Breast epithelium (tissue), 4 donors: ENCODE results near the gene WWP2. TPM values are rescaled to one million over a fixed set of nuclear protein-coding genes. Genes with fewer than 3 reads are reported as not detected.
"Not testable (repeated sequence)": the region's sequence is repeated elsewhere in the genome, so short reads cannot be mapped to it uniquely, and the experiment has no call there.

Source experiments
- DNase-seq, 2 donors: peaks; one replicate each; pipeline ENCODE4 v3.0.0-alpha.2; 2019; ENCODE audit warnings: low spot score in 2 of 2
- H3K27ac ChIP-seq, 2 donors: fragments of 200-600 bp; sonication (generic) in 1 of 2; one replicate each; pipeline ENCODE4 v1.5.1; 2016 to 2019; ENCODE audit warnings: mild to moderate bottlenecking in 1 of 2
- H3K27me3 ChIP-seq, 2 donors: fragments of 200-600 bp; sonication (generic) in 1 of 2; one replicate each; pipeline versions ENCODE4 v1.5.1 to v1.6.0; 2017 to 2019; ENCODE audit warnings: control low read depth in 1 of 2, mild to moderate bottlenecking in 1 of 2
- H3K36me3 ChIP-seq: fragments of 200-600 bp; one replicate; pipeline ENCODE4 v1.5.1; 2019
- H3K4me1 ChIP-seq, 2 donors: fragments of 200-600 bp; sonication (generic); one replicate each; pipeline ENCODE4 v1.5.1; 2016 to 2019; ENCODE audit warnings: control low read depth in 1 of 2
- H3K4me3 ChIP-seq, 3 donors: fragments of 200-600 bp; sonication (generic); 1 replicate in 2 of 3; 2 replicates in 1 of 3; pipeline ENCODE4 v1.5.1; 2016 to 2019; ENCODE audit warnings: mild to moderate bottlenecking in 3 of 3, moderate library complexity in 2 of 3
- H3K9me3 ChIP-seq, 2 donors: fragments of 200-600 bp; sonication (generic) in 1 of 2; one replicate each; pipeline ENCODE4 v1.5.1; 2016 to 2019; ENCODE audit warnings: control low read depth in 1 of 2
- intact Hi-C: fragments of 100-400 bp; cut with DNase I; formaldehyde crosslinking; loops from one replicate; pipeline ENCODE4 v1.15.1; 2023; ENCODE audit warnings: low total_unique reads
- total RNA-seq, 3 donors: library from RNA; depleted of rRNA; stranded (reverse); fragments of >200 nt; gene quantifications; one replicate each; pipeline ENCODE4 v1.1.0, GENCODE V29; 2016

WWP2 gene
- total RNA-seq, 3 donors from 2014 or later, result 34.1 to 46.5 (median 34.7) TPM

DNA sequence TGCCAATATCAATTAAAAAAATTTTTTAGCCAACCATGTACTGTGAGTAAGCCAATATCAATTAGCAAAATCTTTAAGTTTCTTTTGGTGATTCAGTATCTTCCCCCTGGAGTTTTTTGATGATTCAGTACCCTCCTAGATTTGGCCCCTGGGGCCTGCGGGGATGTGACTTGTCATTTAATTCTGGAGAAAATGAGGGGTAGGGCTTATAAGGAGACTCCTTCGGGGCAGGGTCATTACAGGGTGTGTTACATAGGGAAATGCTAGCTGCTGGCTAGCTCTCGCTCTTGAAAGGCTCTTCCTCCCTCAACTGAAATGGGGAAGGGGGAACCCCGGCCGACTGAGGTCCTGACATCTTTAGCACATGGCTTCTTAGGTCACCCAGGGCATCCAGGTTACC is 205.6 kb downstream of the WWP2 start:
- H3K27me3 ChIP-seq, H3K9me3 ChIP-seq, H3K4me1 ChIP-seq, H3K36me3 ChIP-seq, H3K4me3 ChIP-seq, DNase-seq, H3K27ac ChIP-seq, intact Hi-C loops: not testable (repeated sequence)

DNA sequence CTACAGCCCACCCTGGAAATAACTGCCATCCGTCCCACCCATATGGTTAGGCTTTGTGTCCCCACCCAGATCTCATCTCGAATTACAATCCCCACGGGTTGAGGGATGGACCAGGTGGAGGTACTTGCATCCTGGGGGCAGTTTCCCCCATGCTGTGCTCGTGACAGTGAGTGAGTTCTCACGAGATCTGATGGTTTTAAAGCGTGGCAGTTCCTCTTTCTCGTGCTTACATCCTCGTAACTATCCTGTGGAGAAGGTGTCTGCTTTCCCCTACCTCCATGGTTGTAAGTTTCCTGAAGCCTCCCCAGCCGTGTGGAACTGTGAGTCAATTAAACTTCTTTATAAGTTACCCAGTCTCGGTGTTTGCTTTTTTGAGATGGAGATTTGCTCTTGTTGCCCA is 206.0 kb downstream of the WWP2 start:
- H3K4me1 ChIP-seq, H3K27ac ChIP-seq, H3K27me3 ChIP-seq, H3K36me3 ChIP-seq, DNase-seq, intact Hi-C loops, H3K4me3 ChIP-seq, H3K9me3 ChIP-seq: not testable (repeated sequence)

DNA sequence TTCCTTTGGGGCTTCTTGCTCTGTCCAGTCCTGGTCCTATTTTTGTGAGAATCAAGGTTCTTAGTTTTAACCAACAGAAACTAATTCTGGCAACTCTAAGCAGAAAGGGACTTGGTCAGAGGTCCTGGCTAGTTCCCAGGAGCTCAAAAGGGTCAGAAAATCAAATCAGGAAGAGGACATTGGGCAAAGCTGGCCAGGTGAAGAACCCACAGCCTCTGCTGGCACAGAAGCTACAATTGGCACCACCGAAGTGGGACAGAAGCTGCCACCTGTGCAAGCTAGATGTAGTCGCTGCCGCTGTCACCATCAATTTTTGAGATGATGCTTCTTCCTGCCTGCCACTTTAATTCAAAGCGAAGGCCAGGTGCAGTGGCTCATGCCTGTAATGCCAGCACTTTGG is 207.5 kb downstream of the WWP2 start:
- not testable (repeated sequence) for H3K4me1 ChIP-seq, DNase-seq

DNA sequence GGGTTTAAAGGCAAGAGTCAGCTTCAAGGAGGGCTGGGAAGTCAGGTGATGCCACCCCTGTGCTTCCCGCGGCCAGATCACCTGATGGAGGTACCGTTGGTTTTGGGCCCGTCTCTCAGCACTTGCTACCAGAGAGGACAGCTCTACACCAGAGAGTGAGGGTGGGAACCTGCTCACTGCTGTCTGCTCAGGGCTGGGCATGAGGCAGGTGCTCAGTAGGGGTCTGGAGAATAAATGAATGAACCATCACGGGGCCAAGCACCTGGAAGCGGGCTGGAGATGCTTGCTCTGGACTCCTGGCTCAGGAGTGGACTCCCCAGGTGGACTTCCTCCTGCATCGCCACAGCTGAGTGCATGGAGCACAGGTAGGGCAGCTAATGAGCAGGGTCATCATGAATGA is 210.0 kb downstream of the WWP2 start:
- H3K4me1 ChIP-seq, H3K4me3 ChIP-seq, DNase-seq, H3K9me3 ChIP-seq, H3K36me3 ChIP-seq, intact Hi-C loops, H3K27me3 ChIP-seq, H3K27ac ChIP-seq: not testable (repeated sequence)

More for the DNA sequence above, 207.5 kb downstream of the WWP2 start:
- intact Hi-C loops, H3K27ac ChIP-seq, H3K4me3 ChIP-seq, H3K27me3 ChIP-seq, H3K36me3 ChIP-seq, H3K9me3 ChIP-seq: not testable (repeated sequence)

DNA sequence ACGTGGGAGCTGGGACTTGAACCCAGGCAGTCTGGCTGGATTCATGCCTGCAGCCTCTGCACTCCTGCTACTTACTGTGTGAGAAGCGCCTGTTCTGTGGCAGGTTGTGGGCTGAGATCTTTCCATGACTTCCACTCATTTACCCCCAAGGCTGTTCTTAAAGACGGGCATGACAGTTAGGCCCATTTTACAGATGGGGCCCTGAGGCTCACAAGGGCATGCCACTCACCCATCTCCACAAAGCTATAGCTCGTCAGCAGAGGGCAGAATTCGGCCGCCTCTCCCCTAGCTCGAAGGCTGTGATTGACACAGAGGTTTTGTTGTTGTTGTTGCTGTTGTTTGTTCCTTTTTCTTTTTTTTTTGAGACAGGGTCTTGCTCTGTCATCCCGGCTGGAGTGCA is 210.8 kb downstream of the WWP2 start:
- intact Hi-C loops, H3K4me3 ChIP-seq, H3K27ac ChIP-seq, H3K27me3 ChIP-seq, DNase-seq, H3K36me3 ChIP-seq, H3K9me3 ChIP-seq, H3K4me1 ChIP-seq: not testable (repeated sequence)

DNA sequence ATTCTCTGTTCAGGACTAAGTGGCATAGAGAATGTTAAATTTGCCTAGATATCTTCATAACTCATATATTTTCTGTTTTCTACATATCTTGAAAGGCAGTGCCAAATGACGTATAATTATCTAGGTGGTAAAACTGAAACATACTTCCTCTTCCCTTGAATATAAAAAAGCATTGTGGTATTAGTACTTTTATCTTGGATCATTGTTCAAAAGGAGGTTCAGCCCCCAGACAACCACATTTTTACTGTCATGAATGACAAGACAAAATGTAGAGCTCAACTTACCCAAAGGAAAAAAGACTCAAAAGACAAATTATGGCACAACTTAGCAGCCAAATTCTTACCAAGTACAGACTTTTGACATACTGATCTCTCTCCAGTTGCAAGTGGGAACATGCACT is 223.1 kb downstream of the WWP2 start:
- H3K27ac ChIP-seq, H3K4me1 ChIP-seq, intact Hi-C loops, H3K9me3 ChIP-seq, H3K4me3 ChIP-seq, H3K27me3 ChIP-seq, H3K36me3 ChIP-seq, DNase-seq: not testable (repeated sequence)

Other genes starting within 250 kb of the WWP2 start
- gene NFAT5, start 196.4 kb upstream of the WWP2 start, total RNA-seq, result 10 to 100 TPM; 57.3 to 88.3 (median 63.3) TPM
- 100 to 1,000 TPM; 116 to 188 (median 133) TPM for gene NQO1, start 35.8 kb upstream of the WWP2 start, total RNA-seq
- 10 to 100 TPM; 41.6 to 45.8 (median 41.8) TPM for gene NOB1, start 7.4 kb upstream of the WWP2 start, total RNA-seq
- 1 to 10 TPM in 2 of 3 donors, under 1 TPM in 1; 0.80 to 1.3 (median 1.0) TPM for gene CLEC18A, start 189.0 kb downstream of the WWP2 start, total RNA-seq